Mesothelial cell of epicardium (in vitro differentiated cells): Measurements from ENCODE around the gene LMX1B. TPM values are rescaled to one million over a fixed set of nuclear protein-coding genes. Genes with fewer than 3 reads are reported as not detected.
A peak's percentile ranks its signal among the peaks of the same experiment; 100 is the strongest.

Experiments
- DNase-seq, 2 experiments: peaks; one replicate each; pipeline ENCODE4 v3.0.0; 2021; ENCODE audit warnings: low spot score in 2 of 2; ENCODE audit not compliant: unreplicated experiment in 2 of 2
- H3K27ac Mint-ChIP-seq: 2 replicates; pipeline ENCODE4 v1.8.0; 2021; ENCODE audit warnings: mixed read lengths
- H3K27me3 Mint-ChIP-seq: 2 replicates; pipeline ENCODE4 v1.8.0; 2021; ENCODE audit warnings: low read depth, mixed read lengths
- H3K36me3 Mint-ChIP-seq: 2 replicates; pipeline ENCODE4 v1.8.0; 2021; ENCODE audit warnings: mixed read lengths
- H3K4me1 Mint-ChIP-seq: 2 replicates; pipeline ENCODE4 v1.8.0; 2021; ENCODE audit warnings: mixed read lengths
- H3K4me3 Mint-ChIP-seq: 2 replicates; pipeline ENCODE4 v1.8.0; 2021; ENCODE audit warnings: mild to moderate bottlenecking, moderate library complexity, mixed read lengths
- H3K9me3 Mint-ChIP-seq: 2 replicates; pipeline ENCODE4 v1.8.0; 2021; ENCODE audit warnings: mixed read lengths
- total RNA-seq: library from RNA; stranded (reverse); gene quantifications from 3 replicates; pipeline ENCODE4 v1.2.1, GENCODE V29; 2021
- TF ChIP-seq, protein P1 (sequence below): fragments of 200-600 bp; sonication (generic); IDR thresholded peaks from one replicate; pipeline ENCODE4 v1.5.0; 2021; ENCODE audit warnings: antibody characterized with exemption; ENCODE audit not compliant: unreplicated experiment

Gene LMX1B
- total RNA-seq, 1 donor from 2014 or later, result 0.09 TPM

DNA sequence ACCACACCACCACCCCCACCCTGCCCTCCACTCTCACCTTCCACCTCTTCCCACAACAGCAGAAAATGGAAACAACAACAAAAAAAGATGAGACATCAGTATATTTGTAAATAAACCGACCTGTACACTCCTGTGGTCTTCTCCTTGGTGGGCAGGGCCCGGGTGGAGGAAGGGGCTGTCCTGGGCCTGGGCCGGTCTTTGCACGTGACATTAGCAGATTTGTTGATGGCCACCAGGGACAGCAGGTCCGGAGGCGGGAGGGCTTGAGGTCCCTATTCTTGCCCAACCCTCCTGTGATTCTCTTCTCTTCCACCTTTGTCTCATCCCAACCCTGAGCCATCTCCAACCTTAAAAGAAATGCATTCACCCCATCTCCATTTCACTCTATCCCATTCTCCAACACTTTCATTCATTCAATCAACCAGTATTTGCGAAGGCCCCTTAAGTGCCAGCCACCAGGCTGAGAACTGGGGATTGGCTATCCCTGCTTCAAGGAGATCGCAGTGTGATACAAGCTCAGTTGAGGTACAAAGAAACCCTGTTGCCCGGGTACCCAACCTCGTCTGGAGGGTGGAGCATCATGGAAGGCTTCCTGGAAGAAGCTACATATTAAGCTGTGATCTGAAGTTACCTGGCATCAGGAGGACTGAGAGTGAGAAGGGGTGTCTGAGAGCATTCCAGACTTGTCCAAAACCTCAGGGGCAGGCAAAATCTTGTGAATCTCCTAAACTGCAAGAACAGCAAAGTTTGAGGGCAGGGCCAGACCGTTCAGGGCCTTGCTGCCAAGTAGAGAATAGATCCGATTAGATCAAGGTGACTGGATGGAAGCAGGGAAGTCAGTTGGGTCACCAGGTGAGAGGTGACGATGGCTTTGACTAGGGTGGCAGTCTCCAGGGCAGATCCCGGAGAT, 87.4 kb downstream of the LMX1B start:
- Mint-ChIP-seq H3K4me3 (no peak overlapping the region), H3K36me3 (no peaks in the 10 kb centered on the region), H3K9me3 (no peaks in the 10 kb centered on the region), H3K4me1 (peaks cover 50% of the 10 kb centered on the region), H3K27me3 (peaks cover 41% of the 10 kb centered on the region), H3K27ac (no peak overlapping the region)
- DNase-seq, result no peak
- TF ChIP-seq, protein P1, sequence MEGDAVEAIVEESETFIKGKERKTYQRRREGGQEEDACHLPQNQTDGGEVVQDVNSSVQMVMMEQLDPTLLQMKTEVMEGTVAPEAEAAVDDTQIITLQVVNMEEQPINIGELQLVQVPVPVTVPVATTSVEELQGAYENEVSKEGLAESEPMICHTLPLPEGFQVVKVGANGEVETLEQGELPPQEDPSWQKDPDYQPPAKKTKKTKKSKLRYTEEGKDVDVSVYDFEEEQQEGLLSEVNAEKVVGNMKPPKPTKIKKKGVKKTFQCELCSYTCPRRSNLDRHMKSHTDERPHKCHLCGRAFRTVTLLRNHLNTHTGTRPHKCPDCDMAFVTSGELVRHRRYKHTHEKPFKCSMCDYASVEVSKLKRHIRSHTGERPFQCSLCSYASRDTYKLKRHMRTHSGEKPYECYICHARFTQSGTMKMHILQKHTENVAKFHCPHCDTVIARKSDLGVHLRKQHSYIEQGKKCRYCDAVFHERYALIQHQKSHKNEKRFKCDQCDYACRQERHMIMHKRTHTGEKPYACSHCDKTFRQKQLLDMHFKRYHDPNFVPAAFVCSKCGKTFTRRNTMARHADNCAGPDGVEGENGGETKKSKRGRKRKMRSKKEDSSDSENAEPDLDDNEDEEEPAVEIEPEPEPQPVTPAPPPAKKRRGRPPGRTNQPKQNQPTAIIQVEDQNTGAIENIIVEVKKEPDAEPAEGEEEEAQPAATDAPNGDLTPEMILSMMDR, result no peak

DNA sequence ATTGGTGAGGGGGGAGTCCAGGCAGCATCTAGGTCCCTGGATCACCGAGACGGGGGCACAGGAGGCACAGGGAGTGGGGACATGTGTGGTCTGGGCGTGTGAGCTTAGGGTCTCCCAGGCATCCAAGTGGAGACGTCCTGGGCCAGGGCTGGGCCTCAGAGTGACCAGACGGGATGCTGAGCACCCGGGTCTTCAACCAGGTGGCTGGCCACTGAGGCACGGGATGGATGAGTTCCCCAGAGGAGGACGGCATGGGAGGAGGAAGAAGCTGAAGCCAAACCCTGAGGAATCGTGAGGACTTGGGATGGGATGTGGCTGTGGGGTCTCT, 88.0 kb downstream of the LMX1B start:
- TF ChIP-seq, protein P1, result no peak
- H3K27me3 Mint-ChIP-seq, result peaks cover 45% of the 10 kb centered on the region
- no peak overlapping the region for H3K27ac Mint-ChIP-seq
- H3K4me1 Mint-ChIP-seq, result peaks cover 50% of the 10 kb centered on the region
- peak in 1 of 2 experiments; percentile 30 for DNase-seq
- H3K4me3 Mint-ChIP-seq, result no peak overlapping the region
- no peaks in the 10 kb centered on the region for H3K36me3 Mint-ChIP-seq
- no peaks in the 10 kb centered on the region for H3K9me3 Mint-ChIP-seq

DNA sequence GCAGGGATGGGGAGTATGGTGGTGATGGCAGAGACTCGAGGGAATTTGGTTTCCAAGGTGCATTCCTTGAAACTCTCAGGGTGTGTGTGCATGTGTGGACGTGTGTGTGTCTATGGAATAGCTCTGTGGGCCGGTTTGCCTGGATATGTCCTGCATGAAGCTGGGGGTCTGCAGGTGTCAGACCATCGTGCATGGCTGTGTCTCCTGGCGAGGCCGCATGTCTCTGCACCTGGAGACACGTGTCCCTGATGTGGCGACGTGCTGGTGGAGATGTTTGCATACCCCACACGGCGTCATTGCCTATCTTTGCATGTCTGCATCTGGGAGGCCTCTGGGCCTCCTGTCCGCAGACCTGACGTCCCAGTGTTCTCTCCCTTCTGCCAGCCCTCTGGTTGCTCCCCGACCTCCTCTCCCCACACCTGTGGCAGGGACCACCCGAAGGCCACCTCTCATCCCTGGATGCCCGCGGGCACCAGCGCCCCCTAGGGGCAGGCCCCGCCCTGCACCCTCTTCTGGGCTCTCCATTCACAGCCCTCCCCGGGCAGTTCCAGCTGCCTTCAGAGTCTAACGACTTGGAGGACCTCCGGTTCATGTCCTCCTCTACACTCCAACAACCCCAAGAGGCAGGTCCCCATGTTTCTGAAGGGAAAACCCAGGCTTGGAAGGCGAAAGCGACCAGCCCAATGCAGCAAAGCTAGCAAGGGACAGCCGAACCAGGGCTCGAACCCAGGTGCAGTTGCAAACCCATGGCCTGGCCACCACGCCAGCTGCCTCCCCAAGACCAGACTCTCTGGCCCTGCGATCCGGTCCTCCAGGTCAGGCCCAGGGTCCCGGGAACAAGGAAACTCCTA, 88.6 kb downstream of the LMX1B start:
- DNase-seq, result peak in 1 of 2 experiments; percentile 51
- no peaks in the 10 kb centered on the region for H3K36me3 Mint-ChIP-seq
- H3K27me3 Mint-ChIP-seq, result peaks cover 48% of the 10 kb centered on the region
- no peak overlapping the region for H3K27ac Mint-ChIP-seq
- no peaks in the 10 kb centered on the region for H3K9me3 Mint-ChIP-seq
- no peak overlapping the region for H3K4me3 Mint-ChIP-seq
- TF ChIP-seq, protein P1, result peak; percentile 72
- peaks cover 50% of the 10 kb centered on the region for H3K4me1 Mint-ChIP-seq

DNA sequence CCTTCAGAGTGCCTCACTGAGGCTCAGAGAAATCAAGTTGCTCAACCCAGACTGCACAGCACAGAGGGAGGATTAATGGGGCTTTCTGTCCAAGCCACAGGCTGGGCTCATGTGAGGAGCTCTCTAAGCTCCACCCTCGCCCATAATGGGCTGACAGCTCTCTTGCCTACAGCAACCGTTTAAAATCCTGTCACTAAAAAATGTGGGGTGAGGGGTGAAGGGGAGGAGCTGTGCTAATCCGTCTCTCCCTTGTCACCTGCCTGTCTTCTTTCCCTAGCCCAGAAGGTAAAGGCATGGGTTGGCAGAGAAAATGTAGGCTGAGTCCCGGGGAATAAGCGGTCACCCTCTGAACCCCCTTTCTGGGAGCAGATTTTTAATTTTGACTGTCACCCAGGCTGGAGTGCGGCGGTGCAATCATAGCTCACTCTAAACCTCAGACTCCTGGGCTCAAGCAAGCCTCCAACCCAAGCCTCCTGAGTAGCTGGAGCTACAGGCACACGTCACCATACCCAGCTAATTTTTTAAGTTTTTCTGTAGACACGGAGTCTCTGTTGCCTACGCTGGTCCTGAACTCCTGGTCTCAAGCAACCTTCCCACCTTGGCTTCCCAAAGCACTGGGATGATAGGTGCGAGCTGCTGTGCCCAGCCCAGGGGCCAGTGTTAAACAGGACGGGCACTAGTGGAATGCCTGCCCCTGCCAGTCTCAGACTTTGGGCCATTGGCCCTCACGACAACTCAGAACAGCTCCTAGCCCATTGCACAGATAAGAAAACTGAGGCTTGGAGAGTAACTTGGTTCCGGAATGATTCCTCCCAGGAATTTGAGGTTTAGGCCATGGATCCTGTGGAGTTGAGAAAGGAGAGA, 89.5 kb downstream of the LMX1B start:
- no peak overlapping the region for H3K27ac Mint-ChIP-seq
- no peak overlapping the region for H3K4me3 Mint-ChIP-seq
- TF ChIP-seq, protein P1, result no peak
- peak in 1 of 2 experiments; percentile 37 for DNase-seq
- no peaks in the 10 kb centered on the region for H3K36me3 Mint-ChIP-seq
- peaks cover 50% of the 10 kb centered on the region for H3K4me1 Mint-ChIP-seq
- H3K27me3 Mint-ChIP-seq, result peaks cover 50% of the 10 kb centered on the region
- H3K9me3 Mint-ChIP-seq, result no peaks in the 10 kb centered on the region

DNA sequence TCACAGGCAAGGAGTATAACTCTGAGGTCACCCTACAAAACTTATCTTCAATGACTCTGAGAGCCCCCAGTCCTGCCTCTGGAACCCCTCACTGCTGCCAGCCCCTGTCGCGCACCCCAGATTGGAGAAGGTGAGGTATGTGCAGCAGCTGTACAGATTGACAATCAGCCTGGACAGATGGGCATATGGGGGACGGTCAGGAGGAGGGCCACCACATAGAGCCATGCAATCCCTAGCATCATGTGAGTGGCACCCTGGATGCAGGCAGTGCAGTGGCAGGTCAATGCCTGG, 90.1 kb downstream of the LMX1B start:
- H3K27ac Mint-ChIP-seq, result no peak overlapping the region
- no peaks in the 10 kb centered on the region for H3K9me3 Mint-ChIP-seq
- peak in 1 of 2 experiments; percentile 31 for DNase-seq
- H3K36me3 Mint-ChIP-seq, result no peaks in the 10 kb centered on the region
- no peak overlapping the region for H3K4me3 Mint-ChIP-seq
- peaks cover 50% of the 10 kb centered on the region for H3K27me3 Mint-ChIP-seq
- peaks cover 50% of the 10 kb centered on the region for H3K4me1 Mint-ChIP-seq
- TF ChIP-seq, protein P1, result no peak
